ENCODE results near the gene LTBP3. TPM values are rescaled to one million over a fixed set of nuclear protein-coding genes. Genes with fewer than 3 reads are reported as not detected.

Gene LTBP3
- polyA plus RNA-seq, 1 of the 3 experiments (the other 2 are of a cell fraction) = 167 TPM

DNA sequence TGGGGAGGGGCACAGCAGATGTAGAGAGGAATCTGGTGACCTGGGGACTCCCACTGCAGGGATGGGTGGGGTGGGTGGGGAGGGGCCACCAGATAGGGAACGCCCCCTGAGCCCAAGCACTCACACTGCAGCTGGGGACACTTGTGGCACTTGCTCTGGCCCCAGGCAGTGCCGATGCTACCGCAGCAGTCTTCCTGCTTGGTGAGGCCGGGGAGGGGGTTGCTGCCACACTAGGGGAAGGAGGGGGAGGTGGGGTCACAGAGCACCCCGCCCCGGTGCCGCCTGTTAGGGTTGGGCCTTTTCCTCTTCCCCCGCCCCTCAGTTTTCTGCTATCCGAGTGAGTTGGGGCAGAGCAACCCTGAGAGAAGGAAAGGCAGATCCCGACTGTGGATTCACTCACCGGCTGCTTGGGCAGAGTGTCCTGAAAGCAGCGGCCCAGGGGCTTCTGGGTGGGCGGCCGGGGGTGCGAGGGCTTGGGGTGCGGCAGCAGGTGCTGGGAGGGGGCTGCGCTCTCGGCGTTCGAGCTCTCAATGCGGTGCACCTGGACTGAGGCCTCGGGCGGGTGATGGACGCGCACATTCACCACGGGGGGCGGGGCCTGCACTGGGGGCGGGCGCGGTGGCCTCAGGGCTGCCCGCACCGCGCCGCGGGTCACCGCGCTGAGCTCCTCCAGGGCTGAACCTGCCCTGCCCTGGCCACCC lies 4.7 kb downstream of the LTBP3 start:
- Histone ChIP-seq H3K9me2 (no peaks in the 10 kb centered on the region), H3K4me3 (ENCODE audit: low read depth in 2 of 2, low read length in 1 of 2) (no peak overlapping the region), H3K27ac (ENCODE audit: low read depth in 2 of 2, low read length in 1 of 2) (no peak overlapping the region), H3K4me2 (no peak overlapping the region), H2AFZ (ENCODE audit: low read depth) (no peak overlapping the region), H3K27me3 (ENCODE audit: insufficient read depth) (no peaks in the 10 kb centered on the region), H3K4me1 (ENCODE audit: control insufficient read depth in 1 of 2, insufficient read depth in 2 of 2, low read depth in 1 of 2, low read length in 1 of 2) (peaks cover 16 to 34% of the 10 kb centered on the region in 2 experiments; a peak in 3 of 4 replicates), H4K20me1 (ENCODE audit: insufficient read depth) (peaks cover 21% of the 10 kb centered on the region), H3K9ac (no peak overlapping the region), H3K36me3 (replicated peaks in 1 of 2; ENCODE audit: control insufficient read depth in 1 of 2, insufficient read depth in 2 of 2, low read length in 1 of 2) (peaks cover 29 to 39% of the 10 kb centered on the region in 2 experiments), H3K79me2 (ENCODE audit: insufficient read depth) (peaks cover 55% of the 10 kb centered on the region), H3K9me3 (no peaks in the 10 kb centered on the region), H3F3A (replicated peaks; ENCODE audit: insufficient read depth) (peaks cover 7% of the 10 kb centered on the region)
- CTCF ChIA-PET = interaction anchor here (2.7 to 6.4 kb wide), 5 partner anchors 7 to 24 kb away, joined by 13 to 88 read pairs (median 18); partner anchors contain the start of genes FAM89B and ZNRD2
- POLR2A ChIA-PET = no interaction called here
- no peak for TF ChIP-seq RXRA (IDR thresholded peaks at IDR 0.05; ENCODE audit: borderline replicate concordance, low read depth)
- no peak for TF ChIP-seq GATA2 (CRISPR knock-in tag; IDR thresholded peaks at IDR 0.05)
- TF ChIP-seq JUND (IDR thresholded peaks at IDR 0.05) = no peak
- TF ChIP-seq TEAD4 (IDR thresholded peaks at IDR 0.05; ENCODE audit: borderline replicate concordance, insufficient read depth) = no peak
- no peak for TF ChIP-seq RAD21 (IDR thresholded peaks at IDR 0.05; ENCODE audit: low read length)
- TF ChIP-seq, protein P1, sequence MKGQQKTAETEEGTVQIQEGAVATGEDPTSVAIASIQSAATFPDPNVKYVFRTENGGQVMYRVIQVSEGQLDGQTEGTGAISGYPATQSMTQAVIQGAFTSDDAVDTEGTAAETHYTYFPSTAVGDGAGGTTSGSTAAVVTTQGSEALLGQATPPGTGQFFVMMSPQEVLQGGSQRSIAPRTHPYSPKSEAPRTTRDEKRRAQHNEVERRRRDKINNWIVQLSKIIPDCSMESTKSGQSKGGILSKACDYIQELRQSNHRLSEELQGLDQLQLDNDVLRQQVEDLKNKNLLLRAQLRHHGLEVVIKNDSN (IDR thresholded peaks at IDR 0.05; ENCODE audit: borderline replicate concordance, low read depth) = no peak
- no peak for TF ChIP-seq ELF1 (IDR thresholded peaks at IDR 0.05)
- TF ChIP-seq RCOR1 (IDR thresholded peaks at IDR 0.05; ENCODE audit: low read length) = no peak
- TF ChIP-seq, protein P2, sequence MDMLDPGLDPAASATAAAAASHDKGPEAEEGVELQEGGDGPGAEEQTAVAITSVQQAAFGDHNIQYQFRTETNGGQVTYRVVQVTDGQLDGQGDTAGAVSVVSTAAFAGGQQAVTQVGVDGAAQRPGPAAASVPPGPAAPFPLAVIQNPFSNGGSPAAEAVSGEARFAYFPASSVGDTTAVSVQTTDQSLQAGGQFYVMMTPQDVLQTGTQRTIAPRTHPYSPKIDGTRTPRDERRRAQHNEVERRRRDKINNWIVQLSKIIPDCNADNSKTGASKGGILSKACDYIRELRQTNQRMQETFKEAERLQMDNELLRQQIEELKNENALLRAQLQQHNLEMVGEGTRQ (IDR thresholded peaks at IDR 0.05; ENCODE audit: borderline replicate concordance, low read depth, low read length) = no peak
- no peak for TF ChIP-seq YY1 (IDR thresholded peaks at IDR 0.05; ENCODE audit: low read depth)
- TF ChIP-seq POLR2AphosphoS5 (IDR thresholded peaks at IDR 0.05; ENCODE audit: low read depth, low read length) = no peak
- no peak for TF ChIP-seq GABPA (IDR thresholded peaks at IDR 0.05; ENCODE audit: low read depth)
- TF ChIP-seq EZH2phosphoT487 (IDR thresholded peaks at IDR 0.05; ENCODE audit: borderline replicate concordance, low read depth) = no peak
- TF ChIP-seq, protein P3, sequence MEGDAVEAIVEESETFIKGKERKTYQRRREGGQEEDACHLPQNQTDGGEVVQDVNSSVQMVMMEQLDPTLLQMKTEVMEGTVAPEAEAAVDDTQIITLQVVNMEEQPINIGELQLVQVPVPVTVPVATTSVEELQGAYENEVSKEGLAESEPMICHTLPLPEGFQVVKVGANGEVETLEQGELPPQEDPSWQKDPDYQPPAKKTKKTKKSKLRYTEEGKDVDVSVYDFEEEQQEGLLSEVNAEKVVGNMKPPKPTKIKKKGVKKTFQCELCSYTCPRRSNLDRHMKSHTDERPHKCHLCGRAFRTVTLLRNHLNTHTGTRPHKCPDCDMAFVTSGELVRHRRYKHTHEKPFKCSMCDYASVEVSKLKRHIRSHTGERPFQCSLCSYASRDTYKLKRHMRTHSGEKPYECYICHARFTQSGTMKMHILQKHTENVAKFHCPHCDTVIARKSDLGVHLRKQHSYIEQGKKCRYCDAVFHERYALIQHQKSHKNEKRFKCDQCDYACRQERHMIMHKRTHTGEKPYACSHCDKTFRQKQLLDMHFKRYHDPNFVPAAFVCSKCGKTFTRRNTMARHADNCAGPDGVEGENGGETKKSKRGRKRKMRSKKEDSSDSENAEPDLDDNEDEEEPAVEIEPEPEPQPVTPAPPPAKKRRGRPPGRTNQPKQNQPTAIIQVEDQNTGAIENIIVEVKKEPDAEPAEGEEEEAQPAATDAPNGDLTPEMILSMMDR (IDR thresholded peaks at IDR 0.05) = no peak
- no peak for TF ChIP-seq TCF12 (IDR thresholded peaks at IDR 0.05)
- TF ChIP-seq, protein P4, sequence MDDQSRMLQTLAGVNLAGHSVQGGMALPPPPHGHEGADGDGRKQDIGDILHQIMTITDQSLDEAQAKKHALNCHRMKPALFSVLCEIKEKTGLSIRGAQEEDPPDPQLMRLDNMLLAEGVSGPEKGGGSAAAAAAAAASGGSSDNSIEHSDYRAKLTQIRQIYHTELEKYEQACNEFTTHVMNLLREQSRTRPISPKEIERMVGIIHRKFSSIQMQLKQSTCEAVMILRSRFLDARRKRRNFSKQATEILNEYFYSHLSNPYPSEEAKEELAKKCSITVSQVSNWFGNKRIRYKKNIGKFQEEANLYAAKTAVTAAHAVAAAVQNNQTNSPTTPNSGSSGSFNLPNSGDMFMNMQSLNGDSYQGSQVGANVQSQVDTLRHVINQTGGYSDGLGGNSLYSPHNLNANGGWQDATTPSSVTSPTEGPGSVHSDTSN (IDR thresholded peaks at IDR 0.05) = no peak
- TF ChIP-seq NRF1 (IDR thresholded peaks at IDR 0.05; ENCODE audit: low read depth, low read length) = no peak
- TF ChIP-seq, protein P5, sequence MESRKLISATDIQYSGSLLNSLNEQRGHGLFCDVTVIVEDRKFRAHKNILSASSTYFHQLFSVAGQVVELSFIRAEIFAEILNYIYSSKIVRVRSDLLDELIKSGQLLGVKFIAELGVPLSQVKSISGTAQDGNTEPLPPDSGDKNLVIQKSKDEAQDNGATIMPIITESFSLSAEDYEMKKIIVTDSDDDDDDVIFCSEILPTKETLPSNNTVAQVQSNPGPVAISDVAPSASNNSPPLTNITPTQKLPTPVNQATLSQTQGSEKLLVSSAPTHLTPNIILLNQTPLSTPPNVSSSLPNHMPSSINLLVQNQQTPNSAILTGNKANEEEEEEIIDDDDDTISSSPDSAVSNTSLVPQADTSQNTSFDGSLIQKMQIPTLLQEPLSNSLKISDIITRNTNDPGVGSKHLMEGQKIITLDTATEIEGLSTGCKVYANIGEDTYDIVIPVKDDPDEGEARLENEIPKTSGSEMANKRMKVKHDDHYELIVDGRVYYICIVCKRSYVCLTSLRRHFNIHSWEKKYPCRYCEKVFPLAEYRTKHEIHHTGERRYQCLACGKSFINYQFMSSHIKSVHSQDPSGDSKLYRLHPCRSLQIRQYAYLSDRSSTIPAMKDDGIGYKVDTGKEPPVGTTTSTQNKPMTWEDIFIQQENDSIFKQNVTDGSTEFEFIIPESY (IDR thresholded peaks at IDR 0.05; ENCODE audit: borderline replicate concordance, low read depth) = no peak
- DNase-seq = no peak
- WGBS (ENCODE audit: low lambda C conversion rate) = 90% methylated on average over 12 of the region's 37 CpGs
